GM13976 (cell line): ENCODE measurements around the gene ACAA1.

ENCODE experiments used
- DNase-seq: peaks from one replicate; pipeline ENCODE4 v3.0.0; 2012; ENCODE audit warnings: low spot score
- CTCF ChIP-seq: IDR thresholded peaks from 2 replicates; pipeline ENCODE4 v1.5.1; 2012; ENCODE audit warnings: borderline replicate concordance, mild to moderate bottlenecking; ENCODE audit not compliant: insufficient read depth; ENCODE audit errors: extremely low read depth, missing control alignments, control extremely low read depth
- in situ Hi-C: fragments of 300-500 bp; cut with MboI; formaldehyde crosslinking; loops from one replicate; pipeline ENCODE4 v1.12.0; 2022; ENCODE audit warnings: low sequenced_read_pairs, mixed read lengths, inconsistent platforms; ENCODE audit not compliant: unreplicated experiment

The ACAA1 gene

GRCh38 chr3:38114875-38115644 lies 21.9 kb downstream of the ACAA1 start:
- DNase-seq, result no peak
- in situ Hi-C loops, result no loop called here
- no peak for TF ChIP-seq CTCF

GRCh38 chr3:38114052-38114874 lies 22.7 kb downstream of the ACAA1 start:
- TF ChIP-seq CTCF, result no peak
- no peak for DNase-seq
- in situ Hi-C loops, result no loop called here

GRCh38 chr3:38112378-38112761 lies 24.6 kb downstream of the ACAA1 start:
- DNase-seq, result no peak
- in situ Hi-C loops, result no loop called here
- no peak for TF ChIP-seq CTCF

GRCh38 chr3:38111696-38112377 lies 25.1 kb downstream of the ACAA1 start:
- no peak for TF ChIP-seq CTCF
- in situ Hi-C loops, result no loop called here
- no peak for DNase-seq

- TF ChIP-seq CTCF, result no peak
- in situ Hi-C loops, result no loop called here
- no peak for DNase-seq
These were observed 25.7 kb downstream of the ACAA1 start for GRCh38 chr3:38111201-38111600.

- DNase-seq, result no peak
- no peak for TF ChIP-seq CTCF
- in situ Hi-C loops, result no loop called here
These were observed 26.4 kb downstream of the ACAA1 start for GRCh38 chr3:38110314-38111050.
